ENCODE measurements around the gene FOXK1.

Gene FOXK1

DNA sequence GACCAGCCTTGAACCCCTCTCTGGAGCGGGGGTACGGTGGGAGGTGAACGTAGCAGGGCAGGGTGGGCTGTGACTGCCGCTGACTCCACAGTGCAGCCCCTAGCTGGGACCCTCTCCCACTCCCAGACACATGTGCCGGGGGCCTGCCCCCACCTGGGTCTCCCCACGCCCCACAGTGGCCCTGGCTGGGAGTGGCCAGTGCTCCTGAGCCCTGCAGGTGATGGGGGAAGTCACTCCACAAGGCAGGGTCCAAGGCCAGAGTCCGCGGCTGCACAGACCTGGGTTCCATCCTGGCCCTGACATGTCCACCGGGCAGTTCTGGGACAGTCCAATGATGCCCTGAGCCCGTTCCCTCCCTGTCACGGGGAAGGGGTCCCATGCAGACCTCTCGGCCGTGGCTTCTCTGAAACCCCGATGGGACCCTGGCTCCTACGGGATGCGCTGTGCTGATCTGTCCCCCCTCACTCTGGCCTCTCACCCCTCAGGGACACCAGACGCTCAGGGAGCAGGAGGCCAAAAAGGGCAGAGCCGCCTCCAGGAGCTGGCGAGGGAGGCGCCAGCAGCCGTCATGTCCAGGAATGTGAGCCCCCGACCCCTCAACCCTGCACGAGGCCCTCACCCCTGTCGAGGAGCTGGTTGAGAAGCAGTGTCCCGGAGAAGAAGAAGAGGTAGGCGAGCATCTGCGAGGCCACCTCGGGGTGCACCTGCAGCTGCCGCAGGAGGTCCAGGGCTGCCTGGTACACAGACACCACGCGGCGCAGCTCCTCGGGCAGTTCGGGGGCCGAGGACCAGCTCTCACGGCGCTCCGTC, 133.7 kb downstream of the FOXK1 start:
- no peak for DNase-seq (ENCODE audit: low read depth in 2 of 2, low spot score in 1 of 2)

- no peak for DNase-seq (ENCODE audit: low read depth in 2 of 2, low spot score in 1 of 2)
Observed at GRCh38 chr7:4816419-4817080, 134.5 kb downstream of the FOXK1 start.

GRCh38 chr7:4817178-4817901, 135.2 kb downstream of the FOXK1 start:
- DNase-seq (ENCODE audit: low read depth in 2 of 2, low spot score in 1 of 2) = no peak

DNA sequence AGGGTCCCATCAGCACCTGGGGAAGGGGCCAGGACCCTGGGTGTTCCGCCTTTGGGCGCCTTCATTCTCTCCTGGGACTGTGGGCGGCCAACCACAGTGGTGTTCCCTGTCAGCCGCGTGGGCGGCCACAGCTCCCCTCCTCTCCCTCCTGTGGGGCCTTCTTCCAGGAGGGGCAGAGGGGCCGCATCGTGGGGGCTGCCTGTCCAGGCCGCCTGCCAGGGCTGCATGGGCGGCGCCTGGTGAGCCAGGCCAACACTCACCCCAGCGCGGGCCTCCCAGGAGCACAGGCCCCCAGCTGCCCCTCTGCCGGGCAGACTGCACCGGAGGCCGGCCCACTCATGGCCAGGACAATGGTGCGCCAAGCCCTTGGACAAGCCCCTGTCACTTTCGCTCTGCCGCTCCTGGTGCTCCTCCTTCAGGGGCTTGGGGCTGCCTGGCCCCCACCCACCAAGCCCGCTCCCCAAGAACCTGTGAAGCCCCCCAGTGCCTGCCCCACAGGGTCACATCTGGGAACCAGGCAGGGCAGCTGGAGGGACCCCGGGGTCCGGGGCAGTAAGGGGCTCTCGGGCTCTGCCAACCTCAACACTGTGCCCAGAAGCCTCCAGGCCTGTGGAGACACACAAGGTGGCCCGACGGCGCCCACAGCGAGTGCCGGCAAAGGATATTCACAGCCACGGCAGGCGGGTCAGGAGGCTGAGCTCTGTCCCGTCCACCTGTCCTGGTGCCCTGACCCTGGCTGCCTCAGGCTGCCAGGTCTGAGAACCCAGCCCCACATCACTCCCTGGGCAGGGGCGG, 136.1 kb downstream of the FOXK1 start:
- DNase-seq (ENCODE audit: low read depth in 2 of 2, low spot score in 1 of 2) = no peak

DNA sequence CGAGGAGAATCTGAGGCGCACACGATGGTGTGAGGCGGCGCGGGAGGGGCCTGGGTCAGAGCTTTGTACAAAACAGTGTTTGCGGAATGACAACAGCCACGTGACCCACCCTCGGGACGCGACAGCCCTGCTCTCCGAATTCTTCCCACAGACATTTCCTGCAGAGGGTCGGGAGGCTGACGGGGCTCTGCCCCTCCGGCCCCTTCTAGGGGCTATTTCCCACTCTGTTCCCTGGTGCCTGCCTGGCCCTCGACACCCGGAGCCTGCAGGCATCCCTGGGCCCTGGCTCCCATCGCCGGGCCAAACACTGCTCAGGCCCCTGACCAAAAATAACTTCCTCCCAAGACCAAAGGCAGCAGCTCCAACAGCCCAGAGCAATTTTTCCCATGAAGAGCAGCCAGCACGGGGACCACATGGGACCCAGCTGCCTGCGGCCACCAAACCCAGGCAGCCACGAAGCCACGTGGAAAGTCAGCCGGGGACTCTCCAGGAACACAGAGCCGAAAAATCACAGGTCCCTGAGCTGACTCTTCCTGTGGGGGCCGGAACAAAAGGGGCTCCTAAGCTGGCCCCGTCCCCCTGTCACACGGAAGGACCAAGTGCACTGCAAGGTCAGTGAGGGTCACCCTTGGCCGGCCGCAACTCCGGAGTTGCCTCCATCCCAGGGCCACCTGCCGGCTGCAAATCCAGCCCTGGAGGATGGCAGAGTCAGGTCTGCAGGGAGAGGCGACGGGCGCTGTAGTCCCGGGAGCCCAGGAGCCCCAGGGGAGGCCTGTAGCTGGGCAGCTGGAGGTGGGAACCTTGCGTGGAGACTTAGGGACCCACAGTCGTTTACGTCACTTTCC, 137.7 kb downstream of the FOXK1 start:
- DNase-seq (ENCODE audit: low read depth in 2 of 2, low spot score in 1 of 2) = no peak

DNA sequence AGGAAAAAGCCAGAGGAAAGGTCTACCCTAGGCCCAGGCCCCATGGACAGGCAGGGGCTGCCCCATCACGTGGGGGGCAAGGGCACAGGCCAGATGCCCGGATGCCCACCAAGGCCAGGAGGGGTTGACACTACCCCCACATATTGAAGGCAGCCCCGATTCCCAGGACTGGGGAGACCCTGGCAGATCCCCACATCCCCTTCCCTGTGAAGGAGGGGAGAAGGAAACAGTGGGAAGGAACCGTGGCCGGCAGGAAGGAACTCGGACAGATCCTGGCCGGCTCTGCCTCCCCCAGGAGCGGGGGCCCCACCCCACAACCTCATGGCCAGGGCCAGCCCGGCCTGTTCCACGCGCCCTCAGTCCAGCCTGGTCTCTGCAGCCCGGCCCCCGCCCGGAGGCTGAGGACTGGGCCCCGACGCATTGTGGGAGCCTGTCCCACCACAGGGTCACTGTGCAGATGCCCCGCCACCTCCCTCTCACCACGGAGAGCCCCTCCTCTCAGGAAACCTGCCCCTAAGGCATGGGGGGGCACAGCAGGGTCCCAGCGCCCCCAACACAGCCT, 138.4 kb downstream of the FOXK1 start:
- no peak for DNase-seq (ENCODE audit: low read depth in 2 of 2, low spot score in 1 of 2)

Measured in stimulated activated CD8-positive, alpha-beta memory T cell treated with anti-CD3 and anti-CD28 coated beads, Interleukin-4, amount 100 ng/mL, for 1 hour (primary cell).